GM18858 (cell line): ENCODE data around the gene ARL2BP.
A peak's percentile ranks its signal among the peaks of the same experiment; 100 is the strongest.

Experiments used
- ATAC-seq: cut with Tn5 transposase; IDR thresholded peaks from one replicate; pipeline ENCODE4 v1.9.1; 2021; ENCODE audit not compliant: unreplicated experiment

ARL2BP gene

DNA sequence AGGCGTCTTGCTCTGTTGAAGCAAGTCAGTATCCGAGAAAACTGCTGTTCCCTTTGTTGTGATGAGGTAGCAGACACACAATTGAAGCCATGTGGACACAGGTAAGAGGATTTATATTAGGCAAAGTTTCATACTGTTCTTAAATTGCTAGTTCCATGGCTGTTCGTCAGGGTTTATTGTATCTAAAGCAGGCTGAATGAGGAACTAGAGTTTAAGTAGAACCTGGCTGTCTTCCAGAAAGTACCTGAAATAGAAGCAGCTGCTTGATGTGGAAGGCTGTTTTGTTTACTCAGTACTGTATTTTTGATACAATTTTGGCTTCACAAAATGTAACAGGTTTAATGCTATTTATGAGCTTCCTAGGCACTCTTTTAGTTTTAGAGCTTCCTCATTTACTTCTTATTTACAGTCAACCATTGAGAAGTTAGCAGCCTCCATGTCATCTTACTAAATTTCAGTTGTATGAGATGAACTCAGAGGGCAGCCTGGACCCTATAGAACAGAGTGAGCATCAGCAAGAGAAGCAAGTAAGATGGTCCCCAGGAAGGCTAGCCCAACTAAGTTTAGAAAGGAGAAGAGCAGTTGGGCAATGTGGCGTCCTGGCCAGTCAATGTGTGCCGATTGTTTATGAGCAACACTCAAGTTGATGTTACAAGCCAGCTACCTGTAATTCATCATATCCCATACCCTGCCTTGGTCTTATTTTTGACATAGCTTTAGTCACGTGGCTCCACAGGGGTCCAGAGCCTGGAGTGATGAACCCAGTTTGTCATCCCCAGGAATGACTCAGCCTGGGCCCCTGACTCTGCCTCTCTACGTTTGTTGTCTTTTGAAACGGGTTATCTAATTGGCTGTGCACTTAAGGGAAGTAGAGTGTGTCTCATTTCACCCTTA lies 9.7 kb upstream of the ARL2BP start:
- ATAC-seq, result peak; percentile 43

DNA sequence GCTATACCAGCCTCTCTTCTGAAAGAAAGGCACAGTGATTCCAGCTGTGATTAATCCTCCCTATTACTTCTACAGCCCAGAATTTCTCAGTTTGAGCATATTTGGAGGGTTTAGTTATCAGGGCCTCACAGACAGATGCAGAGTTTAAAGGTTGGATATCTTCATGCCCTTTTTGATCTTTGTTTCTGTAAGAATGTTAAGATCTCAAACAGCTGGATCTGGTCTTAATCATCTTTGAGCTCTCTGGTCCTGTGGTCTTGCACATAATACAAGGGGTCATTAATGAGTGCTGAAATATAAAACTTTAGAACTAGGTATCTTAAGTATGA lies 9.1 kb upstream of the ARL2BP start:
- no peak for ATAC-seq

DNA sequence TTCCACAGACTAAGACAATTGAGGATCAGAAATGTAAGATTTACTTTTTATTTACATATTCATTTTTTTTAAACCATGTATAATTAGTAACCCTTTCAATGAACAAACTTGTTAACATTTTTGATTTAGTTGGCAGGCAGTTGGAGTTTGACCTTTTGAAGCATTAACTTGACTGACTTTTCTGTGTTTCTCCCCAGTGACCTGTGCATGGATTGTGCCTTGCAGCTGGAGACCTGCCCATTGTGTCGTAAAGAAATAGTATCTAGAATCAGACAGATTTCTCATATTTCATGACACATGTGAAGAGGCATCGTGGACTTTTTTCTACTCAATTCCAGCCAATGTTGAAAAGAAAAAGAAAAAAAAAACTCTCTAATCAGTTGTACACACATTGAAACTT lies 6.4 kb upstream of the ARL2BP start:
- no peak for ATAC-seq

- no peak for ATAC-seq
Measured at GRCh38 chr16:57239107-57239506, 6.0 kb upstream of the ARL2BP start.

- ATAC-seq, result no peak
Measured at GRCh38 chr16:57240851-57241250, 4.2 kb upstream of the ARL2BP start.

DNA sequence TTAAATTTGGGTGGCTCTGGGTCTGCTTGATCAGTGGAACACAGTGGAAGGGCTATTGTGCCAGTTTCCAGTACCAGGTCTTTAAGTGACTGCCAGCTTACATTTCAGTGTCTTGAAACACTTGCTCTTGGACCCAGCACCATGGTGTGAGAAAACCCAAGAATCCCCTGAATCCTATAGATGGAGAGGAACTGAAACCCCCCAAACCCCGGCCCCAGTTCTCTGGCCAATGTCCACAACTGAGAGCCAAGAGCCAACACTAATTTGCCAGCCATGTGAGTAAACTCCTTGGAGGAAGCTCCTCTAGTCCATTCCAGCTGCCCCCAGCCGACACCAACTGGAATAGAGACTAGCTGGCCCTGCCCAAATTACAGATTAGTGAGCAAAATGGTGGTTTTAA lies 2.4 kb upstream of the ARL2BP start:
- ATAC-seq, result no peak

DNA sequence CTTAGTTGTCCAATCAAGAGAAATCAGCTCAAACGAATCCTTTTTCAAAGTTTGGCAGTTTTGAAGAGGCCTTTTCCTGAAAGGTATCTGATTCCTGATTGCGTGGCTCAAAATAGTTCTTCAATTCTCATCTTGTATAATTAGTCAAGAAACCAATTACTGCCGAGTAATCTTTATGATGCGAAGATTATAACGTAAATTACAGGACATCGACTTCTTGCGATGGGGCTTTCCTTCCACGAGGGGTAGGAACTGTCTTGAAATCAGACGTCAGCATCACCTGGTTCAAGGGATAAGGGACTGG lies 644 bp upstream of the ARL2BP start:
- ATAC-seq, result no peak

GRCh38 chr16:57245472-57246113 lies 534 bp downstream of the ARL2BP start:
- no peak for ATAC-seq

GRCh38 chr16:57251352-57251751 lies 6.3 kb downstream of the ARL2BP start:
- ATAC-seq, result no peak

- ATAC-seq, result no peak
Measured at GRCh38 chr16:57252148-57252721, 7.2 kb downstream of the ARL2BP start.

- no peak for ATAC-seq
Measured at GRCh38 chr16:57253466-57253865, 8.4 kb downstream of the ARL2BP start.

DNA sequence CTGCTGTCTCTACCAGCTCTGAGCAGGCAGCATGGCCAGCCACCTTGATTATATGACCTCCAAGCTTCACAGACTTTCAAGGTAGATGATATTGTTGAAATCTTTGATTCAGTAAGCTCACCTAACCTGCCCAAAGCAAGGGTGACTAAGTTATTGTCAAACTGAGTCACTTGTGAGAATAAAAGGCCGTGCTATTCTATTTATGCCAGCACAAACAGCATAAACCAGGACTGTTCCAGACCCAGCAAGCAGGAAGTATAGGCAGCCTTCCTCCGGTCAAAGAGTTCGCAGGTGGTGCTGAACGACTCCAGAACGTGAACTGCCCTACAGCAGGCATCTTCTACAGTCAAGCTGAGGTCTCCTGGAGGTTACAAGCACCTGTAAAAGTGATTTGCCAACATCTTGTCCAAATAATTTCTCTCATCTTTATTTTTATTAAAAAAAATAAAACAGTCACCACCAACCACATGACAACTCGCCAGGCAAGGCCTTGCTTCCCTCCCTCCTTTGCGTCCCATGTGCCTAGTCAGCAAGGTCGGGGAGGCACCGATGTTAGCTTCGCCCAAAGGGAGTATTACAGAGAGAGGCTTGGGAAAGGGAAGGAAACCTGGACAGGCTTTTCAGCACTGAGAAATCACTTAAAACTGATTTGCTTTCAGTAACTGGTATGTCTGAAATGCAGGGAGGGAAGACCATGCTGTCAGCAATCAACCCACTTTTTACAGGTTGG lies 10.8 kb downstream of the ARL2BP start:
- ATAC-seq, result no peak

- no peak for ATAC-seq
Measured at GRCh38 chr16:57256601-57257395, 11.7 kb downstream of the ARL2BP start.

DNA sequence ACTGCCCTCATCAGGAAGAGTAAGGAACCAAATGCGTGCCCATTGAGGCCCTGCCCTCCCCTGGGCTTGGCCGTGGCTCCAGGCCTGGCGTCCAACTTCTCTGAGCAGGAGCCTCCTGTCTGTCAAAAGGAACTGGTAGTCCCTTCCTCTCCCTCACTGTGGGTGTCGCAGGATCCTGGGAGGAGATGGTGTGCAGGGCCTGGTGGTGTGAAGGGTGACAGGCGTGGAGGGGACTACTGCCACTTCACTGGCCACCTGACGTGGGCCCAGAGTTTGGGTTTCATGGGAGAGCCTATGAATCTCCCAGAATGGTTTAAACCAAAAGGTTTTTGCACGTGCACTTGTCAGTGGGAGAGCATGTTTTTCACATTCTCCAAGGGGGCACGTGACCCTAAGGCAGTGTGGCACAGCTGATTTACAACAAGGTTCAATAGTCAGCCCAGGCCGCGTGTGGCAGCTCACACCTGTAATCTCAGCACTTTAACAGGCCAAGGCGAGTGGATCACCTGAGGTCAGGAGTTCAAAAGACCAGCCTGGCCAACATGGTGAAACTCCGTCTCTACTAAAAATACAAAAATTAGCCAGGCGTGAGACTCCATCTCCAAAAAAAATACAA lies 12.5 kb downstream of the ARL2BP start:
- ATAC-seq, result no peak

- ATAC-seq, result no peak
Measured at GRCh38 chr16:57258226-57258909, 13.3 kb downstream of the ARL2BP start.

GRCh38 chr16:57258910-57259475 lies 13.9 kb downstream of the ARL2BP start:
- no peak for ATAC-seq

DNA sequence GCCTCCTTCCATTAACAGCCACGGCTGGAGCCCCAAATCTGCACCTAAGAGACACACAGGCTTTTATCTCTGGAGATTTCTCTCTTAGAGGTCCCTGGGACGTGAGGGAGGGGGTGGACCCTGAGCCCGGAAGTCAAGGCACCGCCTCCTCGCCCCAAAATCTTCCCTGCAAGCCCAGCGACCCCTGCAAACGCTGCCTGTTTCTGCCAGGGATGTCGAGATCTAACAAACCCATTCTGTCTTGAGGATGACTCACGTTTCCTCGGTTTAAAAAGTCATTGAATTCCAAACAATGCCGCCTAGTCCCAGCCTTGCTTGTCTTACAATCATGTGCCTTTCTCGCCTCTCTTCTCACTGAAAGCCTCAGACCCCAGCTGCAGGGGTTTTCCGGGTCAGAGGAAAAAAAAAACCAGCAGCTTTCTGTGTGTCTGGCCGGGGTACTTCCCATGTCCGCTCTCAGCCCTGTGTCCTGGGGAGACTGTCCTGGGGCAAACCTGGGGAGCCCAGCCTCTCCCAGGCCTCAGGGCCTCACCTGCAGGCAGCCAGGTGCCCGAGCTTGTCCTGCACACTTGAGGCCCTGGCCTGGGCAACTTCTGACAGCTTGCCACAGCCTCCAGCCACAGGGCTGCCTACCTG lies 15.4 kb downstream of the ARL2BP start:
- ATAC-seq, result no peak

DNA sequence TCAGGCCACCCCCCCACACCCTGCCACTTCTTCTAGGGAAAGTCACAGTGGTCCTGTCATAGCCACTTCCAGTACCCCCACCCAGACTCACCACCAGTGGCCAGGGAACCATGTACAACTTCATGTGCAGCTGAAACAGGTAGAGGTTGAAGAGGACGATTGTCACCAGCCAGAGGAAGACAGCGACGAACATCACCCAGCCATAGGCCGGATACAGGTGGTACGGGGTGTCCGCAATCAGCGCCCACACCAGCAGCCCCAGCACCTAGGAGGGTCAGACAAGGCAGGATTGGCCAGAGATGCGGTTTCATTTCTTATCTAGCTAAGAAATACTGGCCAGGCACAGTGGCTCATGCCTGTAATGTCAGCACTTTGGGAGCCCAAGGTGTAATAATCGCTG lies 16.7 kb downstream of the ARL2BP start:
- ATAC-seq, result no peak

- ATAC-seq, result no peak
Measured at GRCh38 chr16:57262841-57263540, 17.9 kb downstream of the ARL2BP start.
